NCI-H1105 treated with DMSO at 0.1 percent for 48 hours (cell line): ENCODE results near the gene STAT6.

Source experiments
- DNase-seq: peaks from one replicate; lab custom pipeline; 2025; lab: John Stamatoyannopoulos, UW

Gene STAT6

GRCh38 chr12:57111031-57111734 is at the start of gene STAT6:
STAT6 (minus strand) TSS chr12:57111362; CDS start chr12:57108278, 3,084 bp downstream.
- DNase-seq: no peak

GRCh38 chr12:57160741-57161140 is 49.6 kb upstream of the STAT6 start:
- DNase-seq: no peak

GRCh38 chr12:57160040-57160439 is 48.9 kb upstream of the STAT6 start:
- DNase-seq: no peak

GRCh38 chr12:57159311-57159710 is 48.1 kb upstream of the STAT6 start:
- DNase-seq: no peak

- DNase-seq: no peak
Measured at GRCh38 chr12:57158665-57159064, 47.5 kb upstream of the STAT6 start.

- DNase-seq: no peak
Measured at GRCh38 chr12:57158186-57158585, 47.0 kb upstream of the STAT6 start.

- DNase-seq: no peak
Measured at GRCh38 chr12:57157588-57158173, 46.5 kb upstream of the STAT6 start.

- DNase-seq: no peak
Measured at GRCh38 chr12:57156701-57157403, 45.7 kb upstream of the STAT6 start.

GRCh38 chr12:57154804-57155434 is 43.8 kb upstream of the STAT6 start:
- no peak for DNase-seq

GRCh38 chr12:57154076-57154475 is 42.9 kb upstream of the STAT6 start:
- no peak for DNase-seq

GRCh38 chr12:57153415-57153997 is 42.3 kb upstream of the STAT6 start:
- DNase-seq: no peak

GRCh38 chr12:57152639-57153038 is 41.5 kb upstream of the STAT6 start:
- DNase-seq: no peak

GRCh38 chr12:57151741-57152630 is 40.8 kb upstream of the STAT6 start:
- DNase-seq: no peak

- DNase-seq: no peak
Measured at GRCh38 chr12:57150400-57151000, 39.3 kb upstream of the STAT6 start.

GRCh38 chr12:57149245-57149900 is 38.2 kb upstream of the STAT6 start:
- DNase-seq: no peak

GRCh38 chr12:57148469-57149244 is 37.5 kb upstream of the STAT6 start:
- DNase-seq: no peak

- no peak for DNase-seq
Measured at GRCh38 chr12:57146961-57147944, 36.1 kb upstream of the STAT6 start, which contains the start of gene LRP1-AS. LRP1-AS (minus strand) TSS chr12:57147619.

GRCh38 chr12:57146092-57146491 is 34.9 kb upstream of the STAT6 start:
- DNase-seq: no peak
